Gastroesophageal sphincter (tissue), 3 donors: ENCODE measurements around the gene SPOCD1.

ENCODE experiments used
- CTCF ChIP-seq, 4 experiments: fragments of 200-600 bp in 2 of 4; fragments of 450-650 bp in 2 of 4; sonication (generic) in 1 of 4; IDR thresholded peaks; one replicate each; pipeline ENCODE4 v1.5.1; 2017 to 2019; ENCODE audit warnings: antibody characterized with exemption in 4 of 4, mild to moderate bottlenecking in 2 of 4, moderate library complexity in 2 of 4
- POLR2A ChIP-seq, 2 donors: fragments of 450-650 bp; IDR thresholded peaks; one replicate each; pipeline ENCODE4 v1.6.1; 2017; ENCODE audit warnings: antibody characterized with exemption in 2 of 2, mild to moderate bottlenecking in 2 of 2, moderate library complexity in 1 of 2

DNA sequence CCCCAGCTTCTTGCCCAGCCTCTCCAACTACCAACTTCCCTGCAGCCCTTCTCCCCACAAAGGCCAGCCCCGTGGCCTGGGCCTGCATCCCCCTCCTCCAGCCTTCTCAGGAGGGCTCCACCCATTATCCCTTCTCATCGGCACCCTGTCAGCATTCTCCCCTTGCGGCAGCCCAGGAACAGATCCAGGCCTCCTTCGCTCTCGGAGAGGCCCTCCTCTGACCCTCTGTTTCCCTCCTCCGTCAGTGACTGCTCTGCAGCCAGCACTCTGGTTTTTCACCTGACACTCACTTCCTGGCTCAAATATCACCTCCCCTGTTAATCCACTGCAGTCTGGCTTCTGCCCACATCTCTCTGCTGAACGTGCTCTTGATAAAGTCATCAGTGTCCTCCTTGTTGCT lies 69.1 kb downstream of the SPOCD1 start:
- TF ChIP-seq CTCF (IDR thresholded peaks at IDR 0.05), result no peak
- TF ChIP-seq POLR2A (IDR thresholded peaks at IDR 0.05), result no peak
